Adrenal gland (tissue), 5 donors: ENCODE results near the gene TLK1.

ENCODE experiments used
- POLR2A ChIP-seq, 2 donors: fragments of 450-650 bp; IDR thresholded peaks; one replicate each; pipeline ENCODE4 v1.6.1; 2017; ENCODE audit warnings: antibody characterized with exemption in 2 of 2, mild to moderate bottlenecking in 2 of 2, moderate library complexity in 1 of 2
- TF ChIP-seq, protein P1 (sequence below), 6 experiments: fragments of 450-650 bp in 4 of 6; fragments of 200-600 bp in 2 of 6; sonication (generic) in 1 of 6; IDR thresholded peaks; 1 replicate in 5 of 6; 2 replicates in 1 of 6; pipeline versions ENCODE4 v1.5.1 to v1.8.0; 2016 to 2021; ENCODE audit warnings: antibody characterized with exemption in 6 of 6, mild to moderate bottlenecking in 2 of 6, moderate library complexity in 1 of 6
- donor health status: DM: no; HTN: no; CAD: no.

- TF ChIP-seq POLR2A (IDR thresholded peaks at IDR 0.05), result no peak
- TF ChIP-seq, protein P1, sequence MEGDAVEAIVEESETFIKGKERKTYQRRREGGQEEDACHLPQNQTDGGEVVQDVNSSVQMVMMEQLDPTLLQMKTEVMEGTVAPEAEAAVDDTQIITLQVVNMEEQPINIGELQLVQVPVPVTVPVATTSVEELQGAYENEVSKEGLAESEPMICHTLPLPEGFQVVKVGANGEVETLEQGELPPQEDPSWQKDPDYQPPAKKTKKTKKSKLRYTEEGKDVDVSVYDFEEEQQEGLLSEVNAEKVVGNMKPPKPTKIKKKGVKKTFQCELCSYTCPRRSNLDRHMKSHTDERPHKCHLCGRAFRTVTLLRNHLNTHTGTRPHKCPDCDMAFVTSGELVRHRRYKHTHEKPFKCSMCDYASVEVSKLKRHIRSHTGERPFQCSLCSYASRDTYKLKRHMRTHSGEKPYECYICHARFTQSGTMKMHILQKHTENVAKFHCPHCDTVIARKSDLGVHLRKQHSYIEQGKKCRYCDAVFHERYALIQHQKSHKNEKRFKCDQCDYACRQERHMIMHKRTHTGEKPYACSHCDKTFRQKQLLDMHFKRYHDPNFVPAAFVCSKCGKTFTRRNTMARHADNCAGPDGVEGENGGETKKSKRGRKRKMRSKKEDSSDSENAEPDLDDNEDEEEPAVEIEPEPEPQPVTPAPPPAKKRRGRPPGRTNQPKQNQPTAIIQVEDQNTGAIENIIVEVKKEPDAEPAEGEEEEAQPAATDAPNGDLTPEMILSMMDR (IDR thresholded peaks at IDR 0.05), result no peak
These were observed 161.0 kb downstream of the TLK1 start for GRCh38 chr2:170999654-171000053.
